Measurements from ENCODE around the gene MRPS35. TPM values are rescaled to one million over a fixed set of nuclear protein-coding genes. Genes with fewer than 3 reads are reported as not detected.

The MRPS35 gene
- total RNA-seq, 2 donors from 2014 or later = 56.1 to 69.6 TPM

DNA sequence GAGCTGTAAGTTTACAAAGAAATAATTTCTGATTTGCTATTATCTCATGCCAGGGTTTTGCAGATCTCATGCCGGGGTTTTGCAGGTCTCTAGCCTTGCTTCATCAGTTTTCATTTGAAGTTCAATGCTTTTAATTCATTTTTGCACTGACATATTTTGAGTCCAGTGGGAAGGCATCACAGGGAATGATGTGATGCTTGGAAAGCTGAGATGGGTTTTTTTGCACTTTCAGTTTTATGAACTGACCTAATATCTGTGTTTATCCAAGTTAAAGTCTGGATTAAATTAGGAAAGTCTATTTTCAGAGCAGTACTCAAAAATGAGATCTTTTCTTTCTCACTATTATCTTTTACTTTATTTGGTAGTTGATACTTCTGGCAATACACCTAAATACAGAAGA is 38.0 kb upstream of the MRPS35 start:
- intact Hi-C loops (cut with DNase I) = no loop called here
- DNase-seq (ENCODE audit: low spot score) = no peak
- H3K4me3 ChIP-seq = no peak overlapping the region
- no peak overlapping the region for H3K27ac ChIP-seq
- no peak for TF ChIP-seq POLR2AphosphoS5 (IDR thresholded peaks at IDR 0.05)
- TF ChIP-seq, protein P1, sequence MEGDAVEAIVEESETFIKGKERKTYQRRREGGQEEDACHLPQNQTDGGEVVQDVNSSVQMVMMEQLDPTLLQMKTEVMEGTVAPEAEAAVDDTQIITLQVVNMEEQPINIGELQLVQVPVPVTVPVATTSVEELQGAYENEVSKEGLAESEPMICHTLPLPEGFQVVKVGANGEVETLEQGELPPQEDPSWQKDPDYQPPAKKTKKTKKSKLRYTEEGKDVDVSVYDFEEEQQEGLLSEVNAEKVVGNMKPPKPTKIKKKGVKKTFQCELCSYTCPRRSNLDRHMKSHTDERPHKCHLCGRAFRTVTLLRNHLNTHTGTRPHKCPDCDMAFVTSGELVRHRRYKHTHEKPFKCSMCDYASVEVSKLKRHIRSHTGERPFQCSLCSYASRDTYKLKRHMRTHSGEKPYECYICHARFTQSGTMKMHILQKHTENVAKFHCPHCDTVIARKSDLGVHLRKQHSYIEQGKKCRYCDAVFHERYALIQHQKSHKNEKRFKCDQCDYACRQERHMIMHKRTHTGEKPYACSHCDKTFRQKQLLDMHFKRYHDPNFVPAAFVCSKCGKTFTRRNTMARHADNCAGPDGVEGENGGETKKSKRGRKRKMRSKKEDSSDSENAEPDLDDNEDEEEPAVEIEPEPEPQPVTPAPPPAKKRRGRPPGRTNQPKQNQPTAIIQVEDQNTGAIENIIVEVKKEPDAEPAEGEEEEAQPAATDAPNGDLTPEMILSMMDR (IDR thresholded peaks at IDR 0.05) = no peak
- no peaks in the 10 kb centered on the region for H3K36me3 ChIP-seq
- H3K27me3 ChIP-seq (replicated peaks; ENCODE audit: insufficient read depth) = no peaks in the 10 kb centered on the region
- no peaks in the 10 kb centered on the region for H3K4me1 ChIP-seq (replicated peaks)
- no peaks in the 10 kb centered on the region for H3K9me3 ChIP-seq
- WGBS = 79% methylated on average over 1 of the region's 1 CpG

DNA sequence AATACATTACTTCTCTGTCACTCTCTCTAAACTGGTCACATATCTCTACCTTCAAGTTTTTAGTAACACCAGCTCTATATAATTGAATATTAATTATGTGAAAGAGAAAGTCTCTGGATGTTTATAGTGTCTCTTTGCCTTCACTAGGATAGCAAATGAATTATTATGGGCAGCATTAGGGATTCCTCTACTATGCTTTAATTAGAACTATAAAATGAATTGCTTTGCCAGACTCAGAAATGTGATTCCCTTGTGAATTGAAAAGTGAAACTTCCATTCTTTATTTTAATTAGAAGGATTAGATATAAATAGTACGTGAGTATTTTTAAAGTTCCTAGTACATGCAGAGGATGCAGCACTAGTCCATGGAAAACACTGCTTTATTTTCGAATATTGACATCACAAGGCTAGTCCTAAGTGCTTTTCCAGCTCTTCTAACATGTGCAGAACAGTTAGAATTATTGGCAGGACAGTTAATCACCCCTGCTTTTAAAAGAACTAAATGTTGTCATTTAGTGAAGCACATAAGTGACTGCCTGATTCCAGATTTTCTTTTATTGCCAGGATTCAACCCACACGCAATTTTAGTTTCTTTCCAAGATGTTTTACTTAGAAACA is 37.4 kb upstream of the MRPS35 start:
- 54% methylated on average over 3 of the region's 3 CpGs for WGBS
- H3K27me3 ChIP-seq (replicated peaks; ENCODE audit: insufficient read depth) = no peaks in the 10 kb centered on the region
- intact Hi-C loops (cut with DNase I) = no loop called here
- no peak overlapping the region for H3K4me3 ChIP-seq
- no peak overlapping the region for H3K27ac ChIP-seq
- TF ChIP-seq POLR2AphosphoS5 (IDR thresholded peaks at IDR 0.05) (no peak), POLR2A (IDR thresholded peaks at IDR 0.05) (no peak)
- TF ChIP-seq, protein P1 (IDR thresholded peaks at IDR 0.05) = no peak
- H3K9me3 ChIP-seq = no peaks in the 10 kb centered on the region
- no peak for DNase-seq (ENCODE audit: low spot score)
- H3K4me1 ChIP-seq (replicated peaks) = no peaks in the 10 kb centered on the region
- H3K36me3 ChIP-seq = no peaks in the 10 kb centered on the region

DNA sequence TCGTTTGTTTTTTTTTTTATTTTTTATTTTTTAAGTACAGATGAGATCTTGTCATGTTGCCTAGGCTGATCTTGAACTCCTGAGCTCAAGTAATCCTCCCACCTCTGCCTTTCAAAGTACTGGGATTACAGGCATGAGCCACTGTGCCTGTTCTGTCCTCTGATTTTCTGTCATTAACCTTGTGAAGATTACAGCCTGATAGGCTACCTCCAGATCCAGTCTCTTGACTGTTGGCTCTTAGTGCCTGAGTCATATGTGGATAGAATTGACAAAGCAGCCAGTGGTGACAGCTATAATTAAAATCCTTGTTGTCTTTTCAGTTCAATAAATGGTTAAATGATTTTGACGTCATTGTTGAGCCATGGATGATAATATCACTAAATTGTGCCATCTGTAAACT is 35.6 kb upstream of the MRPS35 start:
- Histone ChIP-seq H3K27me3 (replicated peaks; ENCODE audit: insufficient read depth) (no peaks in the 10 kb centered on the region), H3K27ac (no peak overlapping the region), H3K36me3 (no peaks in the 10 kb centered on the region), H3K9me3 (no peaks in the 10 kb centered on the region), H3K4me3 (no peak overlapping the region), H3K4me1 (replicated peaks) (no peaks in the 10 kb centered on the region)
- intact Hi-C loops (cut with DNase I) = no loop called here
- no peak for DNase-seq (ENCODE audit: low spot score)
- TF ChIP-seq, protein P1 (IDR thresholded peaks at IDR 0.05) = no peak
- TF ChIP-seq POLR2A (IDR thresholded peaks at IDR 0.05) = no peak
- TF ChIP-seq POLR2AphosphoS5 (IDR thresholded peaks at IDR 0.05) = no peak
- WGBS = 77% methylated on average over 2 of the region's 2 CpGs

DNA sequence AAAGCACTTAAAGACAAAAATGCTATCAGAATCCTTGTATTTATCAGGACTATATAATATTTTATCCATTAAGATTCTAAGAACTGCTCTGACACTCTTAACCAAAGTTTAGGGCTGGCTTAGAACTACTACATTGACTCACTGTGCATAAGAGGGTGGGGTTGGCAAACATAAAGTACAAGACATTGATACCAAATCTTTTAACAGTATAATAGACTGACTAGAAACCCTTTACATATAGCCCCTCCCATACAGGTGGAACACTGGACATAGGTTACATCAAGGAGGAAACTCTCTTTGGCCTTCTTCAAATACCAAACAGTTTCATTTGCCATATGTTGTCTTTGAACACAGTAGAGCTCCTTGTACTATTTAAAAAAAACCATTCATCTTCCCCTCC is 30.0 kb upstream of the MRPS35 start:
- Histone ChIP-seq H3K4me1 (replicated peaks) (no peaks in the 10 kb centered on the region), H3K4me3 (no peak overlapping the region), H3K27me3 (replicated peaks; ENCODE audit: insufficient read depth) (no peaks in the 10 kb centered on the region), H3K9me3 (no peaks in the 10 kb centered on the region), H3K36me3 (no peaks in the 10 kb centered on the region), H3K27ac (no peak overlapping the region)
- no peak for DNase-seq (ENCODE audit: low spot score)
- TF ChIP-seq POLR2A (IDR thresholded peaks at IDR 0.05) (no peak), POLR2AphosphoS5 (IDR thresholded peaks at IDR 0.05) (no peak)
- TF ChIP-seq, protein P1 (IDR thresholded peaks at IDR 0.05) = no peak
- intact Hi-C loops (cut with DNase I) = no loop called here

DNA sequence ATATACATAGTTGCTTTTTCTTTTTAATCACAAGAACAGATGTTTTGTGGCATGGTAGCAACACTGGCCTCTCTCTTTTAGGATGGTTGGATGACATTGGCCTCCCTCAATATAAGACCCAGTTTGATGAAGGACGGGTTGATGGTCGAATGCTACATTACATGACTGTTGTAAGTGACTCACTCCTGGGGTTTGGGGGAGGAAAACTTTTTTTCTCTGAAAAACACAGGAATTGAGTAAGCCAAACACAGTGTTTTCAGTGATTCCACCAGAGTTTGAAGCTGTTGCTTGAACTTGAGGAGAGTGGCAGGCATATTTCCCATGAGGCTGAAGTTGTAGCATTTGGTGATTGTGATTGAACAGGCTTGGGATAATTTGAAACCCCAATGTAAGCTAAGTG is 28.1 kb upstream of the MRPS35 start:
- Histone ChIP-seq H3K27me3 (replicated peaks; ENCODE audit: insufficient read depth) (no peaks in the 10 kb centered on the region), H3K27ac (no peak overlapping the region), H3K4me1 (replicated peaks) (no peaks in the 10 kb centered on the region), H3K36me3 (no peaks in the 10 kb centered on the region), H3K9me3 (no peaks in the 10 kb centered on the region), H3K4me3 (no peak overlapping the region)
- intact Hi-C loops (cut with DNase I) = no loop called here
- 97% methylated on average over 2 of the region's 2 CpGs for WGBS
- no peak for DNase-seq (ENCODE audit: low spot score)
- TF ChIP-seq, protein P1 (IDR thresholded peaks at IDR 0.05) = no peak
- TF ChIP-seq POLR2AphosphoS5 (IDR thresholded peaks at IDR 0.05) (no peak), POLR2A (IDR thresholded peaks at IDR 0.05) (no peak)

Data from prostate gland (tissue), 2 donors.